Measurements from ENCODE around the gene NDUFV1. TPM values are rescaled to one million over a fixed set of nuclear protein-coding genes. Genes with fewer than 3 reads are reported as not detected.
A peak's percentile ranks its signal among the peaks of the same experiment; 100 is the strongest.

NDUFV1 gene
- total RNA-seq, 1 experiment from 2014 or later, result 242 TPM

DNA sequence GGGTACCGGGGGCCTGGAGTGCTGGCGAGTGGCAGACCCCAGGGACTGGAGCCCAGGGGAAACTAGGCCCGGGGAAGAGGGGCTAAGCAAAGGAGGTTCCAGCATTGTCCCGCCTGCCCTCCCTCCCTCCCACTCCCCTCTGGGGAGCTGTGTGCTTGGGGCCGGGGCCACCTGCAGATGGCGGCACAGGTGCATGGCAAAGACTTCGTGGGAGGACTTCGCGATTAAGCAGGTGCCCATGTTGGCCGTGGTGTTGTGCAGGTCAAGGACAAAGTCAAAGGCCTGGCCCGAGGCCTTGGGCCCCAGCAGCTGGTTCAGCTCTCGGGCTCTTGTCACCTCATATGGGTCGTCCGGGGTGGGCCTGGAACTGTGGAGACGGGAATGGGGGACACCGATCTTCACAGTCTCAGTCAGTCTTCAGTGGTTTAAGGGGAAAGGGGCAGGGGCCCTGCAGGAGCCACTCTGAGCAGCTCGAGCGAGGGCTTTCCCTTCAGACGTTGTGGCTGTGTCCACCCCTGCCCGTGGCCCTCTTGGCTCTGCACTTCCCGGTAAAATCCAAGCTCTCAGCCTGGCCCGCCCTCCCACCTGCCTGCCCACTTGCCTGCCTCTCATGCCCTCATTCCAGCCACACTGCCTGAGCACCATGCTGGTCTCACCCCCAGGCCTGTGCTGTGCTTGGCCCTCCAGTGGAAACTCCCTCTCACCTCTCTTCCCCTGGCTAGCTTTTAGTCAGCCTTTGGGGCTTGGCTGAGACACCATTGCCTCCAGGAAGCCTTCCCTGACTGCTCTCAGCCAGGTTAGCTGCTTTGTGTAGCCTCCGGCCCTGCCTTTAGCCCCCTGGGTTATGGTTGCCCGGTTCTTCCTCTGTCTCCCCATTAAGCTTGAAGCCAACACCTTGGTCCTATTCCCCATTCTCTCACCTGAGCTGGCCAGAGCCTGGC is 39.1 kb downstream of the NDUFV1 start:
- H2AFZ ChIP-seq (ENCODE audit: low read depth, low read length, poor library complexity, severe bottlenecking), result no peak overlapping the region
- no peak overlapping the region for H3K27ac ChIP-seq (ENCODE audit: low read depth, low read length)
- BruUV-seq (replicated peaks), result no TSS peak
- no peak overlapping the region for H3K9ac ChIP-seq (ENCODE audit: low read length)
- no peaks in the 10 kb centered on the region for H3K79me2 ChIP-seq (ENCODE audit: insufficient read depth, low read length)
- H3K27me3 ChIP-seq (ENCODE audit: insufficient read depth, low read length), result no peaks in the 10 kb centered on the region
- no peak overlapping the region for H3K4me3 ChIP-seq (replicated peaks in 1 of 2; ENCODE audit: low read depth in 1 of 2, low read length in 2 of 2)
- no peaks in the 10 kb centered on the region for H3K9me2 ChIP-seq (ENCODE audit: insufficient read depth)
- no peaks in the 10 kb centered on the region for H3K36me3 ChIP-seq (ENCODE audit: control insufficient read depth in 1 of 2, insufficient read depth in 2 of 2, low read length in 2 of 2)
- H3K4me1 ChIP-seq (ENCODE audit: control insufficient read depth in 1 of 2, insufficient read depth in 2 of 2, low read length in 2 of 2), result peaks cover 0 to 13% of the 10 kb centered on the region in 2 experiments; a peak in 2 of 4 replicates
- intact Hi-C loops (cut with micrococcal nuclease), result loop anchor here (10.0 kb wide), 1 partner anchor 159 kb away; no protein-coding TSS in a partner anchor
- H4K20me1 ChIP-seq (ENCODE audit: insufficient read depth), result no peaks in the 10 kb centered on the region
- ATAC-seq (no peak), DNase-seq (ENCODE audit: low read depth, low spot score) (no peak)
- no peak for TF ChIP-seq YY1 (IDR thresholded peaks at IDR 0.05; ENCODE audit: extremely low read depth, insufficient replicate concordance, low read depth, low read length)
- TF ChIP-seq RAD21 (IDR thresholded peaks at IDR 0.05; ENCODE audit: low read depth), result peak; percentile 35
- TF ChIP-seq EZH2phosphoT487 (IDR thresholded peaks at IDR 0.05; ENCODE audit: borderline replicate concordance), result no peak
- TF ChIP-seq TCF7L2 (IDR thresholded peaks at IDR 0.05; ENCODE audit: borderline replicate concordance, extremely low read depth, insufficient read depth, insufficient read length), result no peak
- RAD21 ChIA-PET (ENCODE audit: low non-redundant PET in 1 of 2, low total read pairs in 2 of 2, uncharacterized antibody in 2 of 2, unreplicated experiment in 2 of 2), result interaction anchor here in 1 of 2 experiments (0.6 kb wide), 1 partner anchor 223 kb away, joined by 4 read pairs; no protein-coding TSS in a partner anchor
- H3K4me2 ChIP-seq (ENCODE audit: low read length), result no peak overlapping the region
- no peaks in the 10 kb centered on the region; a peak in 2 of 4 replicates for H3K9me3 ChIP-seq (ENCODE audit: control insufficient read depth in 1 of 2, insufficient read depth in 1 of 2, low read depth in 1 of 2, low read length in 2 of 2)
- CTCF ChIA-PET, result interaction anchor here (0.9 to 2.5 kb wide), 2 partner anchors 14 to 16 kb away, joined by 3 to 10 read pairs; partner anchors contain the start of gene NUDT8
- POLR2A ChIA-PET, result no interaction called here

DNA sequence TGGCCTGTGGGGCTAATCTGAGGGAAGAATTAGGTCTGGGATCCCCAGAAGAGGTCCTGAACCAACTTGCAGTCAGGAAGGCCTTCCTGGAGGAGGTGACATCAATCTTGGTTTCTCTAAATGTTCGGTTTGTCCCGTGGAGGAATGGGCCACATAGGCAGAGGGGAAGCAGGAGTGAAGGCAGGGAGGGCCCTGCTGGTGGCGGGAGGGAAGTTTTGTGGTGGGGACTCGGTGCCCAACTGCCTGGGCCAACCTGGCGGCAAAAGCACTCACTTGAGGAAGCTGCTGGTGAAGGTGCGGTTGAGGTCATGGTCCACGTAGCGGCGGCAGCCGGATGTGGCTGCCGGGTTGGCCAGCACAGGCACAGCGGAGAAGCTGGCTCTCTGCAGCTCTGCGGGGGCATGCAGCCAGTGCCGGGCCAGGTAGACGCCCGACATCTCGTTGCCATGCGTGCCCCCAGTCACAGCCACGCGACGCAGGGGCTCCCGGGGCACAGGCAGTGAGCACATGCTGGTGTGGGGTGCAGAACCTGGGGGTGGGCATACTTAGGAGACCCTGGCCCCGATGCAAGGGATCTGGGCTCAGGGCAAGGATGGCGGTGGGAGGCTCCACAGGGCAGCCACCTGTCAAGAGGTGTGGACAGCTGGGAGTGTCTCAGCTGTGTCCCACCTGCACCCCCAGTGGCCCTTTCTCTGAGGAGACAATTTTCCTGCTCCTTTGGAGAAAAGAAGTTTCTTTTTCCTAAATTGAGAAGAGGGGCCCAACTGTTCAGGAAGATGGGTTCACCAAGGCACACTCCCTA is 40.0 kb downstream of the NDUFV1 start:
- H3K27ac ChIP-seq (ENCODE audit: low read depth, low read length), result no peak overlapping the region
- POLR2A ChIA-PET, result no interaction called here
- RAD21 ChIA-PET (ENCODE audit: low non-redundant PET in 1 of 2, low total read pairs in 2 of 2, uncharacterized antibody in 2 of 2, unreplicated experiment in 2 of 2), result no interaction called here
- CTCF ChIA-PET, result interaction anchor here (0.9 to 2.5 kb wide), 2 partner anchors 13 to 17 kb away, joined by 3 to 10 read pairs; partner anchors contain the start of gene NUDT8
- no peaks in the 10 kb centered on the region for H4K20me1 ChIP-seq (ENCODE audit: insufficient read depth)
- no peak for DNase-seq (ENCODE audit: low read depth, low spot score)
- H2AFZ ChIP-seq (ENCODE audit: low read depth, low read length, poor library complexity, severe bottlenecking), result no peak overlapping the region
- no peaks in the 10 kb centered on the region; a peak in 2 of 4 replicates for H3K9me3 ChIP-seq (ENCODE audit: control insufficient read depth in 1 of 2, insufficient read depth in 1 of 2, low read depth in 1 of 2, low read length in 2 of 2)
- ATAC-seq, result no peak
- H3K4me1 ChIP-seq (ENCODE audit: control insufficient read depth in 1 of 2, insufficient read depth in 2 of 2, low read length in 2 of 2), result peaks cover 2 to 17% of the 10 kb centered on the region in 2 experiments; a peak in 3 of 4 replicates
- H3K27me3 ChIP-seq (ENCODE audit: insufficient read depth, low read length), result no peaks in the 10 kb centered on the region
- H3K9ac ChIP-seq (ENCODE audit: low read length), result no peak overlapping the region
- no peaks in the 10 kb centered on the region for H3K79me2 ChIP-seq (ENCODE audit: insufficient read depth, low read length)
- H3K36me3 ChIP-seq (ENCODE audit: control insufficient read depth in 1 of 2, insufficient read depth in 2 of 2, low read length in 2 of 2), result no peaks in the 10 kb centered on the region
- H3K9me2 ChIP-seq (ENCODE audit: insufficient read depth), result no peaks in the 10 kb centered on the region
- no peak overlapping the region for H3K4me2 ChIP-seq (ENCODE audit: low read length)
- intact Hi-C loops (cut with micrococcal nuclease), result loop anchor here (10.0 kb wide), 1 partner anchor 158 kb away; no protein-coding TSS in a partner anchor
- TF ChIP-seq TCF7L2 (IDR thresholded peaks at IDR 0.05; ENCODE audit: borderline replicate concordance, extremely low read depth, insufficient read depth, insufficient read length), result no peak
- TF ChIP-seq, protein P1, sequence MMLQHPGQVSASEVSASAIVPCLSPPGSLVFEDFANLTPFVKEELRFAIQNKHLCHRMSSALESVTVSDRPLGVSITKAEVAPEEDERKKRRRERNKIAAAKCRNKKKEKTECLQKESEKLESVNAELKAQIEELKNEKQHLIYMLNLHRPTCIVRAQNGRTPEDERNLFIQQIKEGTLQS (IDR thresholded peaks at IDR 0.05), result no peak
- no peak for TF ChIP-seq EZH2 (IDR thresholded peaks at IDR 0.05)
- TF ChIP-seq JUND (IDR thresholded peaks at IDR 0.05), result no peak
- TF ChIP-seq SRF (IDR thresholded peaks at IDR 0.05; ENCODE audit: low read depth), result no peak
- no peak for TF ChIP-seq RAD21 (IDR thresholded peaks at IDR 0.05; ENCODE audit: low read depth)
- no peak for TF ChIP-seq POLR2A (IDR thresholded peaks at IDR 0.05; ENCODE audit: borderline replicate concordance, extremely low read depth, insufficient read depth, insufficient read length)
- no peak for TF ChIP-seq FOSL1 (IDR thresholded peaks at IDR 0.05; ENCODE audit: low read depth)
- no peak for TF ChIP-seq CBX3 (IDR thresholded peaks at IDR 0.05; ENCODE audit: low read depth)
- TF ChIP-seq ELF1 (IDR thresholded peaks at IDR 0.05; ENCODE audit: borderline replicate concordance, low read depth), result no peak
- H3K4me3 ChIP-seq (replicated peaks in 1 of 2; ENCODE audit: low read depth in 1 of 2, low read length in 2 of 2), result no peak overlapping the region
- no TSS peak for BruUV-seq (replicated peaks)

Data from HCT116 (cell line).